IPS DF 4.7 (cell line): ENCODE measurements around the gene ZNF787.

Experiments
- DNase-seq: peaks from one replicate; pipeline ENCODE4 v3.0.0-alpha.2; 2013; ENCODE audit warnings: low spot score; ENCODE audit errors: extremely low read depth

The ZNF787 gene

GRCh38 chr19:56088497-56089215 lies 32.4 kb downstream of the ZNF787 start:
- no peak for DNase-seq

GRCh38 chr19:56087647-56088496 lies 33.2 kb downstream of the ZNF787 start:
- no peak for DNase-seq

- no peak for DNase-seq
Measured at GRCh38 chr19:56086671-56087430, 34.2 kb downstream of the ZNF787 start.

- DNase-seq = no peak
Measured at GRCh38 chr19:56085571-56086275, 35.4 kb downstream of the ZNF787 start.

GRCh38 chr19:56084835-56085536 lies 36.1 kb downstream of the ZNF787 start:
- no peak for DNase-seq

GRCh38 chr19:56083668-56084067 lies 37.4 kb downstream of the ZNF787 start:
- no peak for DNase-seq

- no peak for DNase-seq
Measured at GRCh38 chr19:56080669-56081401, 40.3 kb downstream of the ZNF787 start.

GRCh38 chr19:56079609-56080008 lies 41.5 kb downstream of the ZNF787 start:
- no peak for DNase-seq

- no peak for DNase-seq
Measured at GRCh38 chr19:56076498-56076897, 44.6 kb downstream of the ZNF787 start.

GRCh38 chr19:56071151-56071550 lies 49.9 kb downstream of the ZNF787 start:
- no peak for DNase-seq

- no peak for DNase-seq
Measured at GRCh38 chr19:56069642-56070041, 51.5 kb downstream of the ZNF787 start.

GRCh38 chr19:56066152-56067023 lies 54.7 kb downstream of the ZNF787 start:
- DNase-seq = no peak

- DNase-seq = no peak
Measured at GRCh38 chr19:56053596-56053995, 67.5 kb downstream of the ZNF787 start.
